Suppressor macrophage (primary cell): ENCODE data around the gene EFR3B.
"Not testable (repeated sequence)": the region's sequence is repeated elsewhere in the genome, so short reads cannot be mapped to it uniquely, and the experiment has no call there.

ENCODE experiments used
- DNase-seq, 4 experiments: peaks; one replicate each; pipeline ENCODE4 v3.0.0-alpha.2; 2020 to 2022
- total RNA-seq, 17 experiments: gene quantifications; one replicate each; lab custom pipeline; 2026; ENCODE audit warnings: mixed read lengths in 6 of 17, inconsistent platforms in 3 of 17; lab: John Stamatoyannopoulos, UW

The EFR3B gene, protein sequence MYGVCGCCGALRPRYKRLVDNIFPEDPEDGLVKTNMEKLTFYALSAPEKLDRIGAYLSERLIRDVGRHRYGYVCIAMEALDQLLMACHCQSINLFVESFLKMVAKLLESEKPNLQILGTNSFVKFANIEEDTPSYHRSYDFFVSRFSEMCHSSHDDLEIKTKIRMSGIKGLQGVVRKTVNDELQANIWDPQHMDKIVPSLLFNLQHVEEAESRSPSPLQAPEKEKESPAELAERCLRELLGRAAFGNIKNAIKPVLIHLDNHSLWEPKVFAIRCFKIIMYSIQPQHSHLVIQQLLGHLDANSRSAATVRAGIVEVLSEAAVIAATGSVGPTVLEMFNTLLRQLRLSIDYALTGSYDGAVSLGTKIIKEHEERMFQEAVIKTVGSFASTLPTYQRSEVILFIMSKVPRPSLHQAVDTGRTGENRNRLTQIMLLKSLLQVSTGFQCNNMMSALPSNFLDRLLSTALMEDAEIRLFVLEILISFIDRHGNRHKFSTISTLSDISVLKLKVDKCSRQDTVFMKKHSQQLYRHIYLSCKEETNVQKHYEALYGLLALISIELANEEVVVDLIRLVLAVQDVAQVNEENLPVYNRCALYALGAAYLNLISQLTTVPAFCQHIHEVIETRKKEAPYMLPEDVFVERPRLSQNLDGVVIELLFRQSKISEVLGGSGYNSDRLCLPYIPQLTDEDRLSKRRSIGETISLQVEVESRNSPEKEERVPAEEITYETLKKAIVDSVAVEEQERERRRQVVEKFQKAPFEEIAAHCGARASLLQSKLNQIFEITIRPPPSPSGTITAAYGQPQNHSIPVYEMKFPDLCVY
- total RNA-seq: 1.3 to 13.1 (median 4.8) reads per million in 17 experiments

DNA sequence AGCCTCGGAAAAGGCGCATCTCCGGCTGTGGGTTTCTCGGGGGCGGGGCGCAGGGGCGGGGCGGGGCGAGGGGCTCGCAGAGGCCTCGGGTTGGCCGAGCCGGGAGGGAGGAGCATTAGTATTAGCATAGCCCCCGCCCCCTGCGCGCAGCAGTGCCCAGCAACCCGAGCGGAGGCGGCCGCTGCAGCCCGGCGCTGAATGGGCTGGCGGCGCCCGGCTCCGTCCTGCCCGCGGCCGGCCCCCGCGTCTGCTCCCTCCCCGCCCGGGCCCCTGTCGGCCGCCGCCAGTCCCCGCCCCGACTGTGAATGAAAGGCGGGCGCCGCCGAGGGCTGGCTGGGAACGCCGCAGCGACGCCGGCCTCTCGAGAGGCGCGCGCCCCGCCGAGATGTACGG is at the start of gene EFR3B:
EFR3B (plus strand) TSS at position 149 of the 393 bp plus-strand sequence; CDS start at position 386, 237 bp downstream.
- DNase-seq: peak; percentile 96 to 98 (median 98)

DNA sequence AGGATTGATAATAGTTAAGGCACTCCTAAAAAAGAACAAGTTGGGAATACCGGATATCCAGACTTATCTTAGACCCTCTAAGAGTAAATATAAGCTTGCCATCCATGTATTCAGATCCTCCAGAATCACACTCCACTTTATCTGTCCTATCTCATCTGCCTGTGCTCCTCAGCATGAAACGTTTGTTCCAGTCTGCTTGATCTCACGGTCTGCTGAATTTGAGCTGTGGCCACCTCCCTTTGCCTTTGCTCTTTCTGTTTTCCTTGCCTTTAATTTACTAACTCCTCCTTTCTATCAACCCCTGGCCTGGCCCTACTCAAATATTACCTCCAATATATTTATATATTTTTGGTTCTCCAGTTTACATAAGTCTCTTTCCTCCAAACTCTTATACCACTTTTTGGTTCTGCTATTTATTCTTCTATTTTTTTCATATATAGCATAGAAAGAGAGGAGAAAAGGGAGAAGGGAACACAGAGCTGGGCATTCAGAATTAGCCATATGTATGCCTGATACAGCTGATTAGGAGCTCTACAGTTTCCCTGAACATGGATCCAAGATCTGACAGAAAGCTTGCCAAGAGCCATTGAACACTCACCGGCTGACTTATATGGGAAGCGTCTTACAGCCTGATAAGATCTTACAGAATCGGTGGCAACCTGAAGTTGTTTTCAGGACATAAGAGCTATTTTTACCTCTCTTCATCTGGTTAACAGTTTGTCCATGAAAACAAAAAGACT is 48.3 kb upstream of the EFR3B start:
- no peak for DNase-seq

DNA sequence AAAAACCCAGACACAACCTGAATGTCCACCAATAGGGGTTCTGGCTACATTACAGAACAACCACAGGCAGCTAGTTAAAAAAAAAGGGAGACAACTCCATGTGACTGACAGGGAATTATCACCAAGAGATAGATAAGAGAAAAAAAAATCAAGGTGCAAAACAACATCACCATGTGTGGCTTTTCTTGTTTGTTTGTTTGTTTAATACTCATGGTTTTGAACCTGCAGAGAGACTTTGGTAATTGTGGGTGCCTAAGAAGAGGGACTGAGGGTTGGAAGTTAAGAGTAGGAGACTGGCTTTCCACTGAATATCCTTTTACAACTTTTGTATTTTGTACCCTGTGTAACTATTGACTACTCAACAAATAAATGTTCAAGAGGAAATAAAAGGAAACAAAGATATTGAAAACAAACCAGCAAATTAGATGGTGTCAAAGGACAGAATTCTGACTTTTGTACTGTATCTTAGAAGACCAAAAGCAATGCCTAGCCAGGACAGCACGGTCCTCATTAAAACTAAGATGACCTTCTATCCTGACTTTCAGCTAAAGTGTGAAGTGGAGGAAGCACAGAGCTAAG is 47.6 kb upstream of the EFR3B start:
- DNase-seq: no peak

DNA sequence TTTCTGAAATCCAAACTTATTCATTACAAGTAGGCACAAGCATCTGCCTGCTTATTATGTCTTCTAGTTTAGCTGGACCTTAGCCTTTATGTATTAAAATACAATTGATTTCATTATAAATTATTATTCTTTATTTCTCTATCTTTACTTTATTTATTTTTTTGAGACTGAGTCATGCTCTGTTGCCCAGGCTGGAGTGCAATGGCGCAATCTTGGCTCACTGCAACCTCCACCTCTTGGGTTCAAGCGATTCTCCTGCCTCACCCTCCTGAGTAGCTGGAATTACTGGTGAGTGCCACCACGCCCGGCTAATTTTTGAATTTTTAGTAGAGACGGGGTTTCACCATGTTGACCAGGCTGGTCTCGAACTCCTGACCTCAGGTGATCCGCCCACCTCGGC is 42.8 kb upstream of the EFR3B start:
- not testable (repeated sequence) for DNase-seq

DNA sequence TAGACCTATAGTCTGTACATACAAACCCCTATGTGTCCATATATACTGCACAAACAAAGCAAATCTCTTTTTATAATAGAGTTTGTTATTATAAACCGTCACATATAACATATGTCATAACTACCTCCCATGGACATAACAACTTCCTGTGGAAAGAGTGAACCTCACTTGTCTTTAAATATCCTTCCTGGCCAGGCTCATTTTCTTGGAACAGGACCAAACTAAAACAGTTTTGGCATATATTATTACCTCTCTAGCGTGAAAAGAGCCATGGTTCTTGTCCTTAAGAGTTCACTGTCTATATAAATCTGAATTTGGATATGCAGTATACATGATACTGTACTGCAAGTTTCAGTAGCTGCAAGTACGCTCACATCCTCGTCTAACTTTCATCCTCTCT is 41.8 kb upstream of the EFR3B start:
- DNase-seq: peak in 2 of 4 experiments; percentile 9 to 28

DNA sequence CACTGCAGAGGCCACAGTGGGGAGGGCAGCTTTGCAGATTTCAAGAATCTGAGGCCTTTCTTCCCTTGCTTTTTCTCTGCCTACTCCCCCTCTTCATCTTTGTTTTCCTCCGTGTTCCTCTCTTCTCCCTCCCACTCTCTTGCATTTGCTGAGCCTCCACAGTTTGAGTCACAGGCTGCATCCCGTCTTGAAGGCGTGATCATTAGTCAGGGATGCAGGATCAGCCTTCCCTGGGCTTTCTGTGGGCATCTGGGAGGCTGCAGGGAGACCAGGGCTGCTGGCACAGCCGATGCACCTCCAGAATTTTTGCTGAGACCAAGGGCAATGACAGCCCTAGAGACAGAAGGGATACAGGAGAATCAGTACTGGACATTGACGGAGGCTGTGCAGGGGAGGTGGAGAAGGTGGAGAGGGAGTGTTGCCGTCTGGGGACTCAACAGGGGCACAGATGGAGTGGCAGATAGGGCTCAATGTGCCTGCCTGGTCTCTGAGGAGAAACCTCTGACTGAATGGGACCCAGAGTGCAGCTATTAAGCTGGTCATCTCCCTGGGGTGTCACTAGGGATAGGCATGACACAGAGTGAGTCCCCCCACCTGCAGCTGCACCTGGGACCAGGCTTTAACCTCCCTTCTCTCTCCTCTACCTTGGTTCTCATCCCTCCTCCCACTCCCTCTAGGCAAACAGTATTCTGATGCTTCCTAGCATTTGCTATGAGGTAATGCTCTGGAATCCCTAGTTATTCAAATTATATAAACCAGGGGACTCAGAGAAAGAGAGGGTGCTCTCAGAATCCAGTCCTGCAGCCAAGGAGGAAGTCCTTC is 41.2 kb upstream of the EFR3B start:
- peak in 3 of 4 experiments; percentile 30 to 46 (median 45) for DNase-seq

DNA sequence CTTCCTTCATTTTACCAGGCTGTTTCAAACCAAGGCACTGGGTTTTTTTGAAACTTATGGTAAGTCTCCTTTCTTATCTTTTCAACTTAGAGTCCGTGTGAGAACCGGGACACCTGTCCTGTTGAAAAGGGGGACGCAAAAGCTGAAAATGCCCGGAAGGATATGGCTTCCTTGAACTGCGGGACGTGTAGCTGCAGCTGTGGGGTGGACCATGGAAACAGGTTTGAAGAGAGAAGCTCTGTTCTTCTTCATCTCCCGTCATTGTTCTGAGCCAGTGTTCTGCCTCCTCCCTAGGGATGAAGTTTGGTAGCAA is 40.6 kb upstream of the EFR3B start:
- DNase-seq: no peak

DNA sequence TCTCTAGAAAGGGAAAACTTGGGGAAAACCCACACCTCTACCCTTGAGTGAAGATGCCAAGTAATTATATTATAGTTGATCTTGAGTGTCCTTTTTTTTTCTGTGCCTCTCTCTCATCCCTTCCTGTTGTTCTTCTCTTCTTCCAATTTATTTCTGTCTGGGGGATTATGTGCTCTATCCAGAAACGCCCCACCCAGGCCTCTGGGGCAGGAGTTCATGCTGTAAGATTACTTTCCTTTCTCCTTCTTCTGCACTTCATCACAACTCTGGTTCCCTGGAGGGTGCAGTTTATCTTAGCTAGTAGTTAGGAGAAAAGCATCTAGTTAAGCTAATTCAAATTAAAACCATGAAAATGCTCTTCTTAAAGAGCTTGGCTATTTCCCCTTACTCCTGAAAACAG is 39.8 kb upstream of the EFR3B start:
- no peak for DNase-seq

DNA sequence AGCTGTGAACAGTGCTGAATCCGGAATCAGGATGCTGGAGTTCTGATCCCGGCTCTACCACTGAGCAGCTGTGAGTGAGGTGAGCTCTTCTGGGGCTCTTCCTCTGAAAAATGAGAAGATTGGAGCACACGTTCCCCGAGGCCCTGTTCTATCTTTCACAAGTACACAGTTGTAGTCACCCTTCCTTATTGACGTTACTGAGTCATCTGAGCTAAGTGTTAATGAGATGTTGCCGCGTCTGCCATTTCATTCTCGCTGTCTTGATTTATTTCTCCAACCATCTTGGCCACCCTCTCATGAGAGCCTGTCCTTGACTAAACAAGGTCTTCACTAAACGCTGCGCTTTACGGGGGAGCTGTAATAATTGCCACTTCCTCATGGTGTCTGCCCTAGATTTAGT is 31.9 kb upstream of the EFR3B start:
- peak; percentile 12 to 44 (median 22) for DNase-seq

DNA sequence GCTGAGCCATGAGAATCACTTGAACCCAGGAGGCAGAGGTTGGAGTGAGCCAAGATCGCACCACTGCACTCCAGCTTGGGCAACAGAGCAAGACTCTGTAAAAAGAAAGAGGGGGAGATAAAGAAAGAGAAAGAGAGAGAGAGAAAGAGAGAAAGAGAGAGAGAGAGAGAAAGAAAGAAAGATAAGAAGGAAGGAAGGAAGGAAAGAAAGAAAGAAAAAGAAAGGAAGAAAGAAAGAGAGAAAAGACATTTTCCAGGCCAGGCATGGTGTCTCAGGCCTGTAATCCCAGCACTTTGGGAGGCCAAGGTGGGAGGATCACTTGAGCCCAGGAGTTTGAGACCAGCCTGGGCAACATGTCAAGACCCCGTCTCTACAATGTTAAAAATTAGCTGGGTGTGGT is 30.5 kb upstream of the EFR3B start:
- DNase-seq: not testable (repeated sequence)

DNA sequence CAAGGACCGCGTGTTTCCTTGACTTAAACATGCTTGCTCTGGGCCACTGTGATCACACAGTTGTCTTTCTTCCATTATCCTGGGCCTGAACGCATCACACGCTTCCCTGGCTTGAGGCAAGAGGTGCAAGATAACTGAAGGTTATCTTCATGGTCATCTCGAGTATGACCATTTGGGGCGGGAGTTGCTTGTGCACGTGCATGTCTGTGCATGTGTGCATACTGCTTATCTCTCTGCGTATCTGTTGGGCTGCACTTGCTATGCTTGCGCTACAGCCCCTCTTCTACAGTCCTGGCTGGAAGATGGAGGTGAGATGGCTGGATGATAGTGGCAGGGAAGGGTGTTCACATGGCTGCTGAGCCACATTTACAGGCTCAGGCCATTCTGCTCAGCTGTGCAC is 27.2 kb upstream of the EFR3B start:
- DNase-seq: no peak

DNA sequence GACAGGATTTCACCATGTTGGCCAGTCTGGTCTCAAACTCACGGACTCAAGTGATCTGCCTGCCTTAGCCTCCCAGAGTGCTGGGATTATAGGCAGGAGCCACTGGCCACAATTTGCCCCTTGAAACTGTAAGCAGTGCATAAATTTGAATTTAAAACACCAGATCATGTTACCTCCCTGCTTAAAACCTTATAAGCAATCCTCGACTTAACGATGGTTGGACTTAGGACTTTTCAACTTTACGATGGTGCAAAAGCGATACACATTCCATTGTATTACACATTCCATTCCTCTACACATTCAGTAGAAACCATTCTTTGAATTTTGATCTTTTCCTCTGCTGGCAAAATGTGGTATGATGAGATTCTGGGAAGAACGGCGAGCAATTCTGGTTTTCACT is 23.2 kb upstream of the EFR3B start:
- no peak for DNase-seq

DNA sequence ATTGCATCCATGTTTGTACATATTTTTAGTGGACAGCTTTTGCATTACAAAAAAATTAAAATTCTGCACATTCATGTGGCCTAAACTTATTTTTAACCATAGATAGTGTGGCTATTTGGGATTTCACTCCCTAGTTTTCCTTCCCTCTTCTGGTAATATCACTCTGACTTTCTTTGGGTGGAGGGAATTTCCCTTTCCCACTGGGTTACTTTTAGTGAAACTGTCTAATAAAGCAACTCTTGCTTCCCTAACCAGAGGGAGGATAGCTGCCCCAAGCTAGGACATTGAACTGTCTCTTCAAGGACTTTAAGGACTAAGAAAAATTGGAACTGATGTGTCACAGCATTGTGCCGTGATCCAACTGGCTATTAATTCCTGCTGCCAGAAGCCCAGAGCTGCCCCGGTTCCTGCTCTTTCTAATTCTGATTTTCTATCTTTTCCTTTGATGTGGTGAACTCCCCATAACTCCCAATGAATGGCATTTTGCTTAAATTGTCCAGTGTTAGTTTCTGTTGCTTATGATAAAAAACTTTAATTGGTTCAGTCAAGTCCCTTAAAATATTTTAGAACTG is 20.0 kb upstream of the EFR3B start:
- DNase-seq: peak; percentile 16 to 61 (median 32)

DNA sequence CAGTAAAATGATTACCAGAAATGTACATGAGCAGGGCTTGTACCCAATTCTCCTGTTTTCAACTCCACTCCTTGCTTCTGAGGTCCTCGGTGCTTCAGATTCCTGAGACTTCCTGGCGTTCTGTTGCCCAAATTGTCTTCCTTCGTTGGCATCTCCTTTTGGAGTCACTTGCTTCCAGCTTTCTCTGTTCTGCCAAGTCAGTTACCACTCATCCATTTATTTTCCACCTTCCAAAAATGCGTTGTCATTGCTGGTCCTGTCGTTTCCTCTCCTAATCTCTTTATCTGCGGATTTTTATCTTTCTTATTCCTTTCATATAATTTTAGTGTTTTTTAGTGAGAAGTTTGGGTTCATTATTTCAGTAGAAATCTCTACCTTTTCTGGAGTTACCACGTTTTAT is 18.5 kb upstream of the EFR3B start:
- DNase-seq: no peak

DNA sequence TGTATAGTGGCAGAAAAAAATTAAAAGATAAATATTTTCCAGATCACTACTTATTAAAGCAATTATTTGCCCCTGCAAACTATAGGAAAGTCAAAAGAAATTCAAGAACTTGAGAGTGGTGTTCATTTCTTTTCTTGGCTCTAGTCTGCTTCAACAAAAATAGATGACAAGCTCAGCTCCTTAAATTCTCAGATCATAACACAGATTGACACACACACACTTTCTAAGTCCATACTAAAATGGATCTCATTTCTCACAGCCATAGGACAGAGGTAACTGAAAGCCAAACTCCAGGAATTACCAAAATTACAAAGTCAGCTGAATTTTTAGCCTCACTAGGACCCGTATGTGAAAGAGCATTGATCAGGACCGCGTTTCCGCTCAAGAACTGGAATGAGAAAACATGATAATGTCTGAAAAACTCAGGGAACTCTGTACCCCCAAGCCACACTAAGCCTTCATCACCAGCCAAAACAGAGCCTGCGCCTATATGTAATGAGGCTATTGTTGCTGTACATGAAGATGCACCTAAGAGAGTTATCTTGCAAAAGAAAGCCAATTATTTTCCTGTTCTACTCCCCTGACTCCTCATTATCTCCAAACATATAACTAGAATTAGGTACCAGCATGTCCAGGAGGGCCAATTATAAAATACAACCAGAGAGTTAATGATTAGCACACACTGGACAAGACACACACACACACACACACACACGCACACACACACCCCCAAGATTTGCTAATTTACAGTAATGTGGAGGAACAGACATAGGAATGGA is 16.5 kb upstream of the EFR3B start:
- no peak for DNase-seq

DNA sequence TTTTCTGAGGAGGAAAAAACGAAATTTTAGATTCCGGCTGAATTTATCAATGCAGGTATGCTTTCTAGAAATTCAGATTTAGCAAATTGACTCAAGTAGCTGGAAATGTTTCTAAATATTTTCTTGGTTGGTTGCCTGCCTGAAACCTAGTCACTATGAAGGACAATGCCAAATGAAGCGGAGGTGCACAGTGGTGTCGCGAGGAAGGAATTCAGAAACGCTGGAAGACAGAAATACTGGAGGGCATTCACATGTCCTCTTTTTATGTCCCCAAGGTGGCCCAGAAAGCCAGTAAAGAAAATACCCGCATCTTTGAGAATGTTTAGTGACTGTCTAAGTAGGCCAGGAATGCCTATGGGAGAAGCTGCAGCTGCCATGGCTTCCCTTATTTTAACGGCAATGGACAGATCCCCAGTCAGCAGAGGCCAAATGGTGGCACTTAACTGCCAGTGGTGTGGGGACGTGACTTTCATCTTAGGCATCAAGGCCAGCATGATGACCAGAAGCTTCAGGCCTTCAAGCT is 15.8 kb upstream of the EFR3B start:
- DNase-seq: no peak

DNA sequence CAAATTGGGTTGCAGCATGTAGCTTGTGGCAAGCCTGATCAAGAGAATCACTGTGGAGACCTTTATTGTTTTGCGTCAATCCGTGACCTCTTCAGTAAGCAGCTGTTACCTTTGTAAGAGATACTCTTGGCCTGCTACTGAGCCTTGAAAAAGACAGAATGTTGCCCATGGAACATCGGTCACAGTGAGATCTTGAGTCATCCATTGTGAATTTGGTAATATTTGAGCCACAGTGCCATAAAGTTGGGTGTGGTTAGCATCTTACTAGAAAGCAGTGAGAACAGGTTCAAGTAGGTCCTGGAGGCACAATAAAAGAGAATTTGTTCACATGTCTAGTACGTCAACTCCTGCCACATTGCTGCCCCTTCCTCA is 12.7 kb upstream of the EFR3B start:
- no peak for DNase-seq

DNA sequence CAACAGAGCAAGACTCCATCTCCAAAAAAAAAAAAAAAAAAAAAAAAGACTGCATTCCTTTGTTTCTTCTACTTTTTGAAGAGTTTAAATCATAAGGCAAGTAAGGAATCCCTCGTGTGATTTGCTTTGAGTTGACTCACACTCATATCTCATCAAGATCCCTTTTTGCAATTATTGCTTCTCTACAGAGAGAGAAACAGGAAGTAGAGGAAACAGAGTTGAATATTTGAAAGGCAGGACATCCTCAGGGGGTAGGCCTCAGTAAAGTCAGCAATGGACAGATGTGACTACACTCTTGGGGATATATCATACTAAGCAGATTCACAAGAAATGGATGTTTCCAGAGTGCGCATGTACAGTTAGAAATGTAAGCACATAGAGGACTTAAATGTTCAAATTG is 11.2 kb upstream of the EFR3B start:
- DNase-seq: peak; percentile 45 to 87 (median 67)

DNA sequence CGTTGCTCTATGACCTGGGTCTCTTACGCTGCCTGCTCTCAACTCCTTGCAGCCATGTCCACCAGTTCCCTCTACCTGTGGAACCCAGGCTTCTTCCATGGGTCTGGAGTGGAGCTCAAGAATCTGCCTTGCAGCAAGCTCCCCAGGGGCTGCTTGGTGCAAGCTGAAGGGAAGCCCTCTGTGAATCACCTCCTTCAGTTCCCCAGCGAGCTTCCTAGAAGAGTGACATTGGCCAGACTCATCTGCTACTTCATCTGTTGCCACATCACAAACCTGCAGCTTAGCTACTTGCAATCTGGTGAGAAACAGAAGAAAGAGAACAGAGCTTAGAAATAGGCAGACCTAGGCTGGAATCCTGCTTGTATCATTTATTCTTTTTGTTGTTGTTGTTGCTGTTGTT is 9.8 kb upstream of the EFR3B start:
- peak; percentile 65 to 86 (median 80) for DNase-seq

DNA sequence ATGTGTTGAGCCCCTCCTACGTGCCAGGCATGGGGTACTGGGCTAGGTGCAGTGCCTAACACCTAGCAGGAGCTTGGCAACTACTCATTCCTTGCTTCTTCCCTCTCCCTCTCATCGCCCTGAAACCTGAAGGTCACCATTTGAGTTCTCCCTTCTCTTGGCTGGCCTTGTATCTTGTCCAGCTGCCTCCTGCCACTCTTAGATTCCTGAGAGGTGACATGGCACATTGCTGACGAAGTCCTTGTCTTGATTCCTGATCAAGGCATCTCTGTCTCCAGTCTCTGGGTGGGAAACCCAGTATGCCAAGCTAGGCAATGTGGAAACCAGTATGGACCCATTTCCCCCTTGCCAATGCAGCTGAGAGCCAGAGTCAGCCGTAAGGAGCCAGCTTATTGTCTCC is 9.0 kb upstream of the EFR3B start:
- no peak for DNase-seq

DNA sequence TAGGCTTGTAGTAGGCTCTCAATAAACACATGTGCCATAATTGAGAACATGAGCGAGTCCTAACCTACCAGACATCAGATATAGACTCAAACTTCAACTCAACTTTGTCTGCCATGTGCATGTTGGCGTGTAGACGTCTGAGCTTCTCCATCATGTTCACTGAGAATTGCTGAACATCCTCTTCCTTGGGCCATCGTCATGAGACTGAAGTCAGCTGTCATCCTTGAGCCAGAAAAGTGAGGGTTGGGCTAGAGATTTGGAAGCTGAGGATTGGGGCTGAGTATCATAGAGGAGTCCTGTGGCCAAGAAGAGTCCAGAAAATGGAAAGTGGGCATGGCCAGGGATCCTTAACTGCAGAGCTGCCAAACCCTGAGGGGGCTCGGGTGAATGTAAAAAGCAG is 7.8 kb upstream of the EFR3B start:
- DNase-seq: no peak
